Erythroblast (primary cell): ENCODE data around the gene KRTAP12-4.

Source experiments
- GATA1 ChIP-seq: IDR thresholded peaks from 2 replicates; pipeline ENCODE4 v1.6.1; 2011; ENCODE audit warnings: low read depth, mild to moderate bottlenecking, control low read depth, low read length, moderate library complexity
- POLR2A ChIP-seq: IDR thresholded peaks from 2 replicates; pipeline ENCODE4 v1.6.1; 2011; ENCODE audit warnings: mild to moderate bottlenecking, low read length

- no peak for TF ChIP-seq POLR2A
- TF ChIP-seq GATA1 = no peak
These were observed 48.7 kb upstream of the KRTAP12-4 start for GRCh38 chr21:44702973-44703730.
